Measurements from ENCODE around the gene THRB. TPM values are rescaled to one million over a fixed set of nuclear protein-coding genes. Genes with fewer than 3 reads are reported as not detected.

The THRB gene
- total RNA-seq, 1 donor from 2014 or later = 22.8 TPM

DNA sequence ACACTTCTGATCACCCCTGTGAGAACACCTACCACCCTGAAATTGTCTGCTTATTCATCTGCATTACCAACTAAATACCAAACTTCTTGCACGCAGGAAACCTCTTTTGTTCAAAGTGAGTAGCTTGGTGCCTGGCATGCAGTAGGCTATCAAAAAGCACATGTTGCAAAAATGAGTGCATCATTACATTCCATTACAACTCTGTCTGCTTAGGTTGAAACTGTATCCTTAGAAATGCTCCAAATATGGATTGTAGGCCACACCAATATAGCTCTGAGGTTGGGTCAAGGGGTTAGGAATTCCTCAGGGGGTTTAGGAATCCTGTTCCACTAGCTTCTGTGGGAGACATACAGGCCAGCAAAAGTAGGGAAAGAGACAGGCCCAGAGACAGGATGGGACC, 107.2 kb downstream of the THRB start:
- no peaks in the 10 kb centered on the region for H3K27me3 ChIP-seq
- H3K4me1 ChIP-seq = peaks cover 39% of the 10 kb centered on the region
- DNase-seq (ENCODE audit: extremely low spot score in 2 of 2) = no peak
- no peaks in the 10 kb centered on the region for H3K36me3 ChIP-seq
- TF ChIP-seq, protein P1, sequence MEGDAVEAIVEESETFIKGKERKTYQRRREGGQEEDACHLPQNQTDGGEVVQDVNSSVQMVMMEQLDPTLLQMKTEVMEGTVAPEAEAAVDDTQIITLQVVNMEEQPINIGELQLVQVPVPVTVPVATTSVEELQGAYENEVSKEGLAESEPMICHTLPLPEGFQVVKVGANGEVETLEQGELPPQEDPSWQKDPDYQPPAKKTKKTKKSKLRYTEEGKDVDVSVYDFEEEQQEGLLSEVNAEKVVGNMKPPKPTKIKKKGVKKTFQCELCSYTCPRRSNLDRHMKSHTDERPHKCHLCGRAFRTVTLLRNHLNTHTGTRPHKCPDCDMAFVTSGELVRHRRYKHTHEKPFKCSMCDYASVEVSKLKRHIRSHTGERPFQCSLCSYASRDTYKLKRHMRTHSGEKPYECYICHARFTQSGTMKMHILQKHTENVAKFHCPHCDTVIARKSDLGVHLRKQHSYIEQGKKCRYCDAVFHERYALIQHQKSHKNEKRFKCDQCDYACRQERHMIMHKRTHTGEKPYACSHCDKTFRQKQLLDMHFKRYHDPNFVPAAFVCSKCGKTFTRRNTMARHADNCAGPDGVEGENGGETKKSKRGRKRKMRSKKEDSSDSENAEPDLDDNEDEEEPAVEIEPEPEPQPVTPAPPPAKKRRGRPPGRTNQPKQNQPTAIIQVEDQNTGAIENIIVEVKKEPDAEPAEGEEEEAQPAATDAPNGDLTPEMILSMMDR (IDR thresholded peaks at IDR 0.05) = no peak
- TF ChIP-seq POLR2A (IDR thresholded peaks at IDR 0.05) (no peak), POLR2AphosphoS5 (IDR thresholded peaks at IDR 0.05; ENCODE audit: insufficient read depth in 1 of 2, low read depth in 1 of 2) (no peak)
- H3K27ac ChIP-seq = no peak overlapping the region
- H3K4me3 ChIP-seq = no peak overlapping the region
- intact Hi-C loops (cut with DNase I) = no loop called here
- H3K9me3 ChIP-seq = no peaks in the 10 kb centered on the region

DNA sequence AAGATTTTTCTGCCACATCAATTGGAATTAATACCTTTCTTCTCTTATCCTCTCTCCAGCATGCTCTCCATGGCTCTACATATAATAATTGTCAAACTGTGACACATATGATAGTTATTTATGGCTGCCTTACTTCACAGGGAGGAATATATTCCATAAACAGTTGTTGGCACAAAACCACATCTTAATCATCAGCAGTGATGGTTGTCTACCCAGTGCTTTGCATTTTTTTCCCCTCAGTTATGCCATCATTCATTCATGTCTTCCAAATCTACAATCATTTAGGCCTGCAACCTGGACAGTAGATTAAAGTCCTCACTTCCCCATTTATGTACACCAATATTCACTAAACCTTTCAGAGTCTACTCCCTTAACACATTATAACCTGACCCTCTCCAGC, 107.7 kb downstream of the THRB start:
- peaks cover 39% of the 10 kb centered on the region for H3K4me1 ChIP-seq
- no peaks in the 10 kb centered on the region for H3K36me3 ChIP-seq
- no peaks in the 10 kb centered on the region for H3K9me3 ChIP-seq
- H3K4me3 ChIP-seq = no peak overlapping the region
- H3K27ac ChIP-seq = no peak overlapping the region
- intact Hi-C loops (cut with DNase I) = no loop called here
- no peak for DNase-seq (ENCODE audit: extremely low spot score in 2 of 2)
- no peaks in the 10 kb centered on the region for H3K27me3 ChIP-seq
- TF ChIP-seq, protein P1 (IDR thresholded peaks at IDR 0.05) = no peak
- TF ChIP-seq POLR2A (IDR thresholded peaks at IDR 0.05) = no peak
- TF ChIP-seq POLR2AphosphoS5 (IDR thresholded peaks at IDR 0.05; ENCODE audit: insufficient read depth in 1 of 2, low read depth in 1 of 2) = no peak

DNA sequence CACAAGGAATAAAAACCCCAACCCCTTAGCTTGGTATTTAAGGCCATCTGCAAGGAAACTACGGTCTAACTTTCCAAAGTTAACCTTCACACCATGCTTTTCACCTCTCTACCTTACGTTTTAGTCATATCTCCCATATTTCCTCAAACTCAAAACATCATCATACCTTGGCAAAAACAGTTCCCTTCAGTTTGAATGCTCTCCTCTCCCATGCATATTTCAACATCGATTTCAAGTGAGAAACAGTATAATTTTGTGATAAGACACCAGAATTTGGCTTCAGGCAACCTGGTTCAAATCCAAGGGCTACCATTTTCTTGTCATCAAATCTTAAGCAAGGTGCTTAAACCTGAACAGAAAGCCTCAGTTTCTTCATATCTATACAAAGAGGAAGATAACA, 108.2 kb downstream of the THRB start:
- Histone ChIP-seq H3K9me3 (no peaks in the 10 kb centered on the region), H3K36me3 (no peaks in the 10 kb centered on the region), H3K4me3 (no peak overlapping the region), H3K27me3 (no peaks in the 10 kb centered on the region), H3K27ac (no peak overlapping the region), H3K4me1 (peaks cover 39% of the 10 kb centered on the region)
- no peak for DNase-seq (ENCODE audit: extremely low spot score in 2 of 2)
- intact Hi-C loops (cut with DNase I) = no loop called here
- TF ChIP-seq, protein P1 (IDR thresholded peaks at IDR 0.05) = no peak
- no peak for TF ChIP-seq POLR2A (IDR thresholded peaks at IDR 0.05)
- TF ChIP-seq POLR2AphosphoS5 (IDR thresholded peaks at IDR 0.05; ENCODE audit: insufficient read depth in 1 of 2, low read depth in 1 of 2) = no peak

DNA sequence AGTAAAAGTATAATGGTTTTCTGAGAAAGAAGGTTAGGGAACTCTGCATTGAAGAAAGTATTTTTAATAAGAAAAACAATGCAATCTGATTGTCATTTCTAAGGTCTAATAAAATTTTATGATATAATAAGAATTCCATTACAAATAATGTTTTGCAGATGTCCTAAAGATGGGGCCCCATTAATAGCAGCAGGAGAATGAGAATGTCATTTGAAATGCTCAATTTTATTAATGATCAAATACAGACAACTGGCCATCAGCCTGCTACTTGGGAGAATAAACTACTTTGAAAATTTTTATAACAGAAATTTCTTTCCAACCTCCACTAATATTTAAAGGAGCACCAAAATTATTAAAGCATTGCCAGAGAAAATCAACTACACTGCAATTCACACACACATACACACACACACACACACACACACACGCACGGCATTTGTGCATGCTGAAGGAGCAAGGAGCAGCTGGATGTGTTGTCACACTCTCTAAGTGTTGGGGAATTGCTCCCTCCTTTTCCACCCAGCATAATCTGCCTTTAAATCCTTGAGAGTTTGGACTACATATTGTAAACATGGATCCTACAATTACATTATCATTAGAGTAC, 109.5 kb downstream of the THRB start:
- H3K27me3 ChIP-seq = no peaks in the 10 kb centered on the region
- no peak overlapping the region for H3K27ac ChIP-seq
- no peak overlapping the region for H3K4me3 ChIP-seq
- no peaks in the 10 kb centered on the region for H3K36me3 ChIP-seq
- intact Hi-C loops (cut with DNase I) = no loop called here
- peaks cover 31% of the 10 kb centered on the region for H3K4me1 ChIP-seq
- TF ChIP-seq, protein P1 (IDR thresholded peaks at IDR 0.05) = no peak
- TF ChIP-seq POLR2AphosphoS5 (IDR thresholded peaks at IDR 0.05; ENCODE audit: insufficient read depth in 1 of 2, low read depth in 1 of 2) (no peak), POLR2A (IDR thresholded peaks at IDR 0.05) (no peak)
- no peaks in the 10 kb centered on the region for H3K9me3 ChIP-seq
- no peak for DNase-seq (ENCODE audit: extremely low spot score in 2 of 2)

DNA sequence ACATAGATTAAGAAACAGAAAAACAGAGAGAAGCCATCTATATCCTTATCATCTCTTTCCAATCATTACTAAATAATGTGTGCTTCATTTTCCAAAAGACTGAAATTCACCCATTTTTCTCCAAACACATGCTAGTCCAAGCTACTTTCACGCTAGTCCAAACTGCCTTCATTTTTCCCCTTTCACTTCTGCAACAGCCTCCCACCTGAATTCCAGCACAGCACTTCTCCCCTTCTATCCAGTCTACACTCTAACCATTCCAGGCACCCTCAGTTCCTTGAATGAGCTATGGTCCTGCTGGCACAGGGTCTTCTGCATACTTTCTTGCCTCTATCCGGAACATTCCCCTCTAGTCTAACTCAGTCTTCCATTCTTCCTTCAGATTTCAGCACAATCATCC, 112.0 kb downstream of the THRB start:
- Histone ChIP-seq H3K4me3 (no peak overlapping the region), H3K9me3 (no peaks in the 10 kb centered on the region), H3K27me3 (no peaks in the 10 kb centered on the region), H3K27ac (no peak overlapping the region), H3K36me3 (no peaks in the 10 kb centered on the region), H3K4me1 (peaks cover 9% of the 10 kb centered on the region)
- no peak for DNase-seq (ENCODE audit: extremely low spot score in 2 of 2)
- intact Hi-C loops (cut with DNase I) = no loop called here
- TF ChIP-seq POLR2A (IDR thresholded peaks at IDR 0.05) (no peak), POLR2AphosphoS5 (IDR thresholded peaks at IDR 0.05; ENCODE audit: insufficient read depth in 1 of 2, low read depth in 1 of 2) (no peak)
- TF ChIP-seq, protein P1 (IDR thresholded peaks at IDR 0.05) = no peak

All from vagina (tissue), 2 donors.